Adrenal gland (tissue), 12 donors: ENCODE results near the gene NIPA2. TPM values are rescaled to one million over a fixed set of nuclear protein-coding genes. Genes with fewer than 3 reads are reported as not detected.

Experiments used
- DNase-seq, 7 donors: peaks; one replicate each; pipeline ENCODE4 v3.0.0-alpha.2; 2019 to 2020
- H3K27ac ChIP-seq, 5 donors: fragments of 200-600 bp; sonication (generic) in 4 of 5; 1 replicate in 3 of 5; 2 replicates in 2 of 5; pipeline versions ENCODE4 v1.5.1 to v1.8.0; 2016 to 2020; ENCODE audit warnings: mild to moderate bottlenecking in 1 of 5
- H3K27me3 ChIP-seq: fragments of 200-600 bp; 2 replicates; pipeline ENCODE4 v1.8.0; 2021
- H3K36me3 ChIP-seq, 2 donors: fragments of 200-600 bp; replicated peaks in 1 of 2; 1 replicate in 1 of 2; 2 replicates in 1 of 2; pipeline versions ENCODE4 v1.5.1 to v1.8.0; 2018 to 2022
- H3K4me1 ChIP-seq, 2 donors: fragments of 200-600 bp; replicated peaks in 1 of 2; 1 replicate in 1 of 2; 2 replicates in 1 of 2; pipeline versions ENCODE4 v1.5.1 to v1.8.0; 2018 to 2021
- H3K4me3 ChIP-seq, 4 donors: fragments of 200-600 bp; sonication (generic) in 3 of 4; one replicate each; pipeline ENCODE4 v1.5.1; 2016 to 2018
- H3K9me3 ChIP-seq, 3 donors: fragments of 200-600 bp; sonication (generic) in 1 of 3; replicated peaks in 1 of 3; 1 replicate in 2 of 3; 2 replicates in 1 of 3; pipeline versions ENCODE4 v1.5.1 to v1.8.0; 2016 to 2021
- POLR2A ChIP-seq, 2 donors: fragments of 450-650 bp; IDR thresholded peaks; one replicate each; pipeline ENCODE4 v1.6.1; 2017; ENCODE audit warnings: antibody characterized with exemption in 2 of 2, mild to moderate bottlenecking in 2 of 2, moderate library complexity in 1 of 2
- WGBS, 4 donors: extraction: QIAGEN DNeasy Blood & Tissue Kit in 2 of 4; methylation state at CpG; one replicate each; pipeline versions ENCODE4 v1.1.5 to v1.1.7; 2013 to 2017; 5-methylcytosine and 5-hydroxymethylcytosine counted together
- intact Hi-C, 2 donors: fragments of 100-400 bp; cut with DNase I; formaldehyde crosslinking; loops; one replicate each; pipeline versions ENCODE4 v1.14.1 to v1.15.0; 2022 to 2023
- polyA plus RNA-seq, 3 donors: library from polyadenylated mRNA; stranded (reverse); fragments of 200-250 nt in 2 of 3; fragments of 350-450 nt in 1 of 3; fragmentation: Illumina TruSeq in 1 of 3; extraction: RNeasy Lipid Tissue Mini Kit (QIAGEN cat#74804) in 1 of 3; gene quantifications; one replicate each; pipeline ENCODE4 v1.2.3, GENCODE V29; 2013 to 2014
- total RNA-seq, 9 donors: library from RNA; depleted of rRNA in 4 of 9; stranded (reverse); fragments of >200 nt in 4 of 9; fragments of 120-200 nt in 1 of 9; fragmentation: NEBNext Ultra II Directional in 1 of 9; extraction: Animal tissue kit (Norgen Biotek cat#: 25700) in 1 of 9; gene quantifications; one replicate each; pipeline versions ENCODE4 v1.1.0 to v1.2.4, GENCODE V29; 2013 to 2023
- TF ChIP-seq, protein P1 (sequence below), 6 experiments: fragments of 450-650 bp in 4 of 6; fragments of 200-600 bp in 2 of 6; sonication (generic) in 1 of 6; IDR thresholded peaks; 1 replicate in 5 of 6; 2 replicates in 1 of 6; pipeline versions ENCODE4 v1.5.1 to v1.8.0; 2016 to 2021; ENCODE audit warnings: antibody characterized with exemption in 6 of 6, mild to moderate bottlenecking in 2 of 6, moderate library complexity in 1 of 6
- donor health status: healthy with polysubstance abuse.
- donor health status: Bipolar disorder and iron deficiency.
- donor health status: DM: yes; HTN: yes; CAD: no.
- donor health status: DM: no; HTN: no; CAD: no.
- donor health status: DM: no; HTN: no; CAD: no.
- donor health status: DM: yes; HTN: yes; CAD: no.

Gene NIPA2
- total and polyA plus RNA-seq, 12 donors = 10.5 to 77.4 (median 60.2) TPM

DNA sequence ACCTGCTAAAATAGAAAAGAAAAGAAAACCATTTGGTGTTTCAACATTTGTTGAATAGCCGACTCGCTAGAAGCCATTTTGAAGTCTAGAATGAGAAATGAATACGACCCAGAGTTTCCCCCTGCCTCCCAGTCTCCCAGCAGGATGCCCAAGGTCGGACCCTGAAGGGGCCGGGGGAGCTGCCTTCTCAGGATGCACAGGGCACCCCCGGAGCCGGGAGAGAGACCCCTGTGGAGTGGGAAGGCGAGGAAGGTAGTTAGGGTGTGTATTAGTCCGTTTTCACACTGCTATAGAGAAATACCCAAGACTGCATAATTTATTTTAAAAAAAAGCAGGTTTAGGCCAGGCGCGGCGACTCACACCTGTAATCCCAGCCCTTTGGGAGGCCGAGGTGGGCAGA is 44.7 kb downstream of the NIPA2 start:
- Histone ChIP-seq H3K4me1 (no peaks in the 10 kb centered on the region), H3K36me3 (peaks cover 0 to 31% of the 10 kb centered on the region in 2 donors), H3K9me3 (no peaks in the 10 kb centered on the region), H3K27me3 (no peaks in the 10 kb centered on the region), H3K4me3 (no peak overlapping the region), H3K27ac (no peak overlapping the region)
- no peak for DNase-seq
- TF ChIP-seq POLR2A (IDR thresholded peaks at IDR 0.05) = no peak
- TF ChIP-seq, protein P1, sequence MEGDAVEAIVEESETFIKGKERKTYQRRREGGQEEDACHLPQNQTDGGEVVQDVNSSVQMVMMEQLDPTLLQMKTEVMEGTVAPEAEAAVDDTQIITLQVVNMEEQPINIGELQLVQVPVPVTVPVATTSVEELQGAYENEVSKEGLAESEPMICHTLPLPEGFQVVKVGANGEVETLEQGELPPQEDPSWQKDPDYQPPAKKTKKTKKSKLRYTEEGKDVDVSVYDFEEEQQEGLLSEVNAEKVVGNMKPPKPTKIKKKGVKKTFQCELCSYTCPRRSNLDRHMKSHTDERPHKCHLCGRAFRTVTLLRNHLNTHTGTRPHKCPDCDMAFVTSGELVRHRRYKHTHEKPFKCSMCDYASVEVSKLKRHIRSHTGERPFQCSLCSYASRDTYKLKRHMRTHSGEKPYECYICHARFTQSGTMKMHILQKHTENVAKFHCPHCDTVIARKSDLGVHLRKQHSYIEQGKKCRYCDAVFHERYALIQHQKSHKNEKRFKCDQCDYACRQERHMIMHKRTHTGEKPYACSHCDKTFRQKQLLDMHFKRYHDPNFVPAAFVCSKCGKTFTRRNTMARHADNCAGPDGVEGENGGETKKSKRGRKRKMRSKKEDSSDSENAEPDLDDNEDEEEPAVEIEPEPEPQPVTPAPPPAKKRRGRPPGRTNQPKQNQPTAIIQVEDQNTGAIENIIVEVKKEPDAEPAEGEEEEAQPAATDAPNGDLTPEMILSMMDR (IDR thresholded peaks at IDR 0.05) = no peak
- WGBS, 4 donors = 91 to 98% (median 92%) methylated on average over 8 to 13 of the region's 13 CpGs
- intact Hi-C loops = no loop called here

DNA sequence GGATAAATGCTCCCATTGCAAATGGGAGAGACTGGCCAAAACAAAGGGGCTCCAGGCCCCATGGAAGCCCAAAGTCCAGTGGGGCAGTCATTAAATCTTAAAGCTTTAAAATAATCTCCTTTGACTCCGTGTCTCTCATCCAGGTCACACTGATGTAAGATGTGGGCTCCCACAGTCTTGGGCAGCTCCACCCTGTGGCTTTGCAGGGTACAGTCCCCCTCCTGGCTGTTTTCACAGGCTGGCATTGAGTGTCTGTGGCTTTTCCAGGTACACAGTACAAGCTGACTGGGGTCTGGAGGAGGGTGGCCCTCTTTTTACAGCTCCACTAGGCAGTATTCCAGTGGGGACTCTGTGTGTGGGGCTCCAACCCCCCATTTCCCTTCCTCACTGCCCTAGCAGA is 45.9 kb downstream of the NIPA2 start:
- Histone ChIP-seq H3K27ac (no peak overlapping the region), H3K4me1 (no peaks in the 10 kb centered on the region), H3K36me3 (peaks cover 0 to 32% of the 10 kb centered on the region in 2 donors), H3K4me3 (no peak overlapping the region), H3K27me3 (no peaks in the 10 kb centered on the region), H3K9me3 (no peaks in the 10 kb centered on the region)
- intact Hi-C loops = no loop called here
- TF ChIP-seq, protein P1 (IDR thresholded peaks at IDR 0.05) = peak in 4 of 6 experiments; percentile 22 to 34 (median 27)
- no peak for TF ChIP-seq POLR2A (IDR thresholded peaks at IDR 0.05)
- peak in 1 of 7 donors; percentile 35 for DNase-seq
- WGBS, 4 donors = 36 to 88% (median 68%) methylated on average over 1 of the region's 1 CpG

DNA sequence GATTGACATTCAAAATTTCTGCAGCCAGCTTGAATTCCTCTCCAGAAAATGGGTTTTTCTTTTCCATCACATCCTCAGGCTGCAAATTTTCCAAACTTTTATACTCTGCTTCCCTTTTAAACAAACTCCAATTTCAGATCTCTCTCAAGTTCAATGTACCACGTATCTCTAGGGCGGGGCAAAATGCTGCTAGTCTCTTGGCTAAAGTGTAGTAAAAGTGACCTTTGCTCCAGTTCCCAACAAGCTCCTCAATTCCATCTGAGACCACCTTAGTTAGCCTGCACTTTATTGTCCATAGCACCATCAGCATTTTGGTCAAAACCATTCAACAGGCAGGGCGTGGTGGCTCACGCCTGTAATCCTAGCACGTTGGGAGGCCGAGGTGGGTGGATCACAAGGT is 46.7 kb downstream of the NIPA2 start:
- DNase-seq = no peak
- WGBS, 4 donors = 94 to 97% (median 97%) methylated on average over 6 of the region's 6 CpGs
- peaks cover 0 to 32% of the 10 kb centered on the region in 2 donors for H3K36me3 ChIP-seq
- intact Hi-C loops = no loop called here
- H3K27ac ChIP-seq = no peak overlapping the region
- no peaks in the 10 kb centered on the region for H3K27me3 ChIP-seq
- H3K4me1 ChIP-seq = no peaks in the 10 kb centered on the region
- TF ChIP-seq POLR2A (IDR thresholded peaks at IDR 0.05) = no peak
- TF ChIP-seq, protein P1 (IDR thresholded peaks at IDR 0.05) = no peak
- no peak overlapping the region for H3K4me3 ChIP-seq
- H3K9me3 ChIP-seq = no peaks in the 10 kb centered on the region

DNA sequence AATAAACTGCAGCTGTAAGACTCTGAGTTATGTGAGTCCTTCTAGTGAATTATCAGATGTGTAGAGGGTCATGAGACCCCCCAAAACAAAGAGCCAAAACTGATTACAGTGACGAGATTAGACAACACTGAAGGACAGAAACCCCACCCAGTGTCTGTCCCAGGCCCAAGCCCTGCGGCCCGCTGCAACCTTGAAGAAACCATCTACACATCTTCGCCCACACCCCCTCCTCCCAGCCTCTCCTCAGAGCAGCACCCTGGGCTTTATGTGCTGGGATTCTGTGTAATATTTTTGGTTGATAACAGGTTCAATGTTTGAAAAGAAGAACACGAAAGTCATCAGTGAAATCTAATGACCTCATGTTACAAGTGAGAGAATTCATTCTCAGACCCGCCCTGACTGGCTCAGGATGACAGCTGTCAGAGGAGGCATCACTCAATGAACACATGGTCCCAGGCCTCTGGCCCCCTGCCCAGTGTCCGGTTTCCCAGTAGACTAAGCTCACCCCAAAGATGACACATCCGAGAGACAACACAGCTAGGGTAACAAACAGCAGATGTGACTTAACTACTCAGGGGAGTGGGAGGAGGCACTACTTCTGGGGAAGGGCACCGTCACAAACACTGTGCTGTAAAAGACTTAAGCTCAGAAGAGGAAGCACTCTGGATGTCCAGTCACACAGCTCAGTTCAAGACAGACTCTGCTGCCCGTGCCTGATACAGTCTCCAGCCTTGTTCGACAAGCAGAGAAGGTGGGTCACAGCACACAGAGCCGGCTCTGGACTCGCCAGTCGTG is 48.9 kb downstream of the NIPA2 start:
- H3K4me3 ChIP-seq = no peak overlapping the region
- no peaks in the 10 kb centered on the region for H3K9me3 ChIP-seq
- H3K4me1 ChIP-seq = no peaks in the 10 kb centered on the region
- WGBS, 4 donors = 81 to 86% (median 84%) methylated on average over 13 to 14 of the region's 14 CpGs
- no peaks in the 10 kb centered on the region for H3K27me3 ChIP-seq
- intact Hi-C loops = no loop called here
- peak in 3 of 7 donors; percentile 24 to 62 (median 36) for DNase-seq
- TF ChIP-seq, protein P1 (IDR thresholded peaks at IDR 0.05) = no peak
- no peak for TF ChIP-seq POLR2A (IDR thresholded peaks at IDR 0.05)
- peaks cover 0 to 23% of the 10 kb centered on the region in 2 donors for H3K36me3 ChIP-seq
- peak overlapping the region in 2 of 5 donors; percentile 4 to 70 for H3K27ac ChIP-seq
